ENCODE results near the gene CLEC11A.

The CLEC11A gene

GRCh38 chr19:50702871-50703829 is 20.0 kb upstream of the CLEC11A start:
- Histone ChIP-seq H4K8ac (ENCODE audit: low read length) (no peak overlapping the region), H2AFZ (ENCODE audit: low read depth, low read length) (no peak overlapping the region), H3K79me1 (replicated peaks; ENCODE audit: low read length, poor library complexity, severe bottlenecking) (no peaks in the 10 kb centered on the region), H3K27me3 (ENCODE audit: control insufficient read depth in 1 of 2, insufficient read depth in 1 of 2, low read length in 2 of 2) (peaks cover 0 to 17% of the 10 kb centered on the region in 2 experiments), H3K4me1 (ENCODE audit: control insufficient read depth, insufficient read depth, low read depth, low read length) (no peaks in the 10 kb centered on the region), H3K14ac (ENCODE audit: low read length in 2 of 2) (no peak overlapping the region), H3K27ac (ENCODE audit: low read length, poor library complexity, severe bottlenecking) (no peak overlapping the region), H3K23ac (ENCODE audit: low read length in 2 of 2) (no peak overlapping the region), H2BK120ac (ENCODE audit: low read depth, low read length) (no peak overlapping the region), H2BK15ac (ENCODE audit: low read depth, poor library complexity, severe bottlenecking) (no peak overlapping the region), H3K36me3 (ENCODE audit: control insufficient read depth in 1 of 2, insufficient read depth in 2 of 2, low read depth in 1 of 2, low read length in 2 of 2) (no peaks in the 10 kb centered on the region), H3K4me2 (ENCODE audit: low read length, poor library complexity, severe bottlenecking) (no peak overlapping the region), H2BK5ac (ENCODE audit: low read depth, low read length, poor library complexity, severe bottlenecking) (no peak overlapping the region), H3K9ac (ENCODE audit: low read length) (no peak overlapping the region), H4K91ac (ENCODE audit: low read length) (no peak overlapping the region), H3K4ac (ENCODE audit: low read depth in 1 of 2, low read length in 2 of 2) (no peak overlapping the region), H2AK5ac (ENCODE audit: low read length, severe bottlenecking) (no peak overlapping the region), H3K9me3 (ENCODE audit: control insufficient read depth, low read length) (no peaks in the 10 kb centered on the region), H3K18ac (ENCODE audit: low read depth in 1 of 2, low read length in 2 of 2) (no peak overlapping the region), H3K4me3 (ENCODE audit: insufficient read depth in 1 of 2, low read depth in 1 of 2, low read length in 2 of 2) (no peak overlapping the region), H2BK12ac (ENCODE audit: low read length in 2 of 2) (no peak overlapping the region)
- WGBS, result 77% methylated on average over 43 of the region's 47 CpGs
- DNase-seq, result no peak

GRCh38 chr19:50703915-50704796 is 19.0 kb upstream of the CLEC11A start:
- Histone ChIP-seq H3K14ac (ENCODE audit: low read length in 2 of 2) (no peak overlapping the region), H3K9me3 (ENCODE audit: control insufficient read depth, low read length) (no peaks in the 10 kb centered on the region), H2BK12ac (ENCODE audit: low read length in 2 of 2) (no peak overlapping the region), H3K79me1 (replicated peaks; ENCODE audit: low read length, poor library complexity, severe bottlenecking) (no peaks in the 10 kb centered on the region), H3K9ac (ENCODE audit: low read length) (no peak overlapping the region), H4K91ac (ENCODE audit: low read length) (no peak overlapping the region), H2BK120ac (ENCODE audit: low read depth, low read length) (no peak overlapping the region), H3K4me1 (ENCODE audit: control insufficient read depth, insufficient read depth, low read depth, low read length) (no peaks in the 10 kb centered on the region), H2AK5ac (ENCODE audit: low read length, severe bottlenecking) (no peak overlapping the region), H3K4me3 (ENCODE audit: insufficient read depth in 1 of 2, low read depth in 1 of 2, low read length in 2 of 2) (no peak overlapping the region), H3K4me2 (ENCODE audit: low read length, poor library complexity, severe bottlenecking) (no peak overlapping the region), H3K23ac (ENCODE audit: low read length in 2 of 2) (no peak overlapping the region), H3K27ac (ENCODE audit: low read length, poor library complexity, severe bottlenecking) (no peak overlapping the region), H2BK5ac (ENCODE audit: low read depth, low read length, poor library complexity, severe bottlenecking) (no peak overlapping the region), H2AFZ (ENCODE audit: low read depth, low read length) (no peak overlapping the region), H3K36me3 (ENCODE audit: control insufficient read depth in 1 of 2, insufficient read depth in 2 of 2, low read depth in 1 of 2, low read length in 2 of 2) (no peaks in the 10 kb centered on the region), H3K27me3 (ENCODE audit: control insufficient read depth in 1 of 2, insufficient read depth in 1 of 2, low read length in 2 of 2) (peaks cover 0 to 11% of the 10 kb centered on the region in 2 experiments), H3K4ac (ENCODE audit: low read depth in 1 of 2, low read length in 2 of 2) (no peak overlapping the region), H3K18ac (ENCODE audit: low read depth in 1 of 2, low read length in 2 of 2) (no peak overlapping the region), H2BK15ac (ENCODE audit: low read depth, poor library complexity, severe bottlenecking) (no peak overlapping the region), H4K8ac (ENCODE audit: low read length) (no peak overlapping the region)
- no peak for DNase-seq
- WGBS, result 72% methylated on average over 21 of the region's 22 CpGs

GRCh38 chr19:50705422-50706019 is 17.6 kb upstream of the CLEC11A start:
- Histone ChIP-seq H3K23ac (ENCODE audit: low read length in 2 of 2) (no peak overlapping the region), H2BK5ac (ENCODE audit: low read depth, low read length, poor library complexity, severe bottlenecking) (no peak overlapping the region), H3K27ac (ENCODE audit: low read length, poor library complexity, severe bottlenecking) (no peak overlapping the region), H4K91ac (ENCODE audit: low read length) (no peak overlapping the region), H2AFZ (ENCODE audit: low read depth, low read length) (no peak overlapping the region), H2AK5ac (ENCODE audit: low read length, severe bottlenecking) (no peak overlapping the region), H3K9me3 (ENCODE audit: control insufficient read depth, low read length) (no peaks in the 10 kb centered on the region), H3K4ac (ENCODE audit: low read depth in 1 of 2, low read length in 2 of 2) (no peak overlapping the region), H3K4me1 (ENCODE audit: control insufficient read depth, insufficient read depth, low read depth, low read length) (no peaks in the 10 kb centered on the region), H3K9ac (ENCODE audit: low read length) (no peak overlapping the region), H2BK120ac (ENCODE audit: low read depth, low read length) (no peak overlapping the region), H3K27me3 (ENCODE audit: control insufficient read depth in 1 of 2, insufficient read depth in 1 of 2, low read length in 2 of 2) (peaks cover 0 to 6% of the 10 kb centered on the region in 2 experiments), H2BK12ac (ENCODE audit: low read length in 2 of 2) (no peak overlapping the region), H3K79me1 (replicated peaks; ENCODE audit: low read length, poor library complexity, severe bottlenecking) (no peaks in the 10 kb centered on the region), H4K8ac (ENCODE audit: low read length) (no peak overlapping the region), H3K4me3 (ENCODE audit: insufficient read depth in 1 of 2, low read depth in 1 of 2, low read length in 2 of 2) (no peak overlapping the region), H3K4me2 (ENCODE audit: low read length, poor library complexity, severe bottlenecking) (no peak overlapping the region), H3K36me3 (ENCODE audit: control insufficient read depth in 1 of 2, insufficient read depth in 2 of 2, low read depth in 1 of 2, low read length in 2 of 2) (no peaks in the 10 kb centered on the region), H2BK15ac (ENCODE audit: low read depth, poor library complexity, severe bottlenecking) (no peak overlapping the region), H3K14ac (ENCODE audit: low read length in 2 of 2) (no peak overlapping the region), H3K18ac (ENCODE audit: low read depth in 1 of 2, low read length in 2 of 2) (no peak overlapping the region)
- WGBS, result 69% methylated on average over 8 of the region's 9 CpGs
- peak; percentile 5 for DNase-seq
